HepG2 (cell line): Measurements from ENCODE around the gene DNAJC5. TPM values are rescaled to one million over a fixed set of nuclear protein-coding genes. Genes with fewer than 3 reads are reported as not detected.

Experiments used
- ATF5 ChIP-seq: sonication (generic); formaldehyde crosslinking; IDR thresholded peaks from 2 replicates; pipeline ENCODE4 v1.4.0; 2020; ENCODE audit warnings: mild to moderate bottlenecking, low read depth, missing genetic modification reagents
- CERS6 ChIP-seq: sonication (generic); formaldehyde crosslinking; IDR thresholded peaks from 2 replicates; pipeline ENCODE4 v1.5.0; 2020; ENCODE audit warnings: missing genetic modification reagents
- FOSL2 ChIP-seq: sonication (generic); formaldehyde crosslinking; IDR thresholded peaks from 2 replicates; pipeline ENCODE4 v1.4.0; 2020; ENCODE audit warnings: missing genetic modification reagents
- GTF2F1 ChIP-seq: fragments of 150-350 bp; IDR thresholded peaks from 2 replicates; pipeline ENCODE4 v1.6.1; 2014; ENCODE audit warnings: low read length
- HNRNPL ChIP-seq: fragments of 200-400 bp; formaldehyde crosslinking; IDR thresholded peaks from 2 replicates; pipeline ENCODE4 v1.6.1; 2017; ENCODE audit warnings: mild to moderate bottlenecking, low read depth, low read length
- HNRNPUL1 ChIP-seq: fragments of 200-400 bp; formaldehyde crosslinking; IDR thresholded peaks from 2 replicates; pipeline ENCODE4 v1.6.1; 2017; ENCODE audit warnings: low read depth, mild to moderate bottlenecking, low read length, moderate library complexity
- ISL2 ChIP-seq: sonication (generic); formaldehyde crosslinking; IDR thresholded peaks from 2 replicates; pipeline ENCODE4 v1.5.0; 2020; ENCODE audit warnings: missing genetic modification reagents
- MED1 ChIP-seq: sonication (generic); formaldehyde crosslinking; IDR thresholded peaks from 2 replicates; pipeline ENCODE4 v1.4.0; 2020; ENCODE audit warnings: missing genetic modification reagents
- NR2F6 ChIP-seq, 2 experiments: IDR thresholded peaks; 2 replicates each; pipeline ENCODE4 v1.6.1; 2016; ENCODE audit warnings: antibody characterized with exemption in 1 of 2, mild to moderate bottlenecking in 1 of 2
- NR3C1 ChIP-seq: sonication (generic); formaldehyde crosslinking; IDR thresholded peaks from 2 replicates; pipeline ENCODE4 v1.4.0; 2020; ENCODE audit warnings: missing genetic modification reagents
- PHF5A ChIP-seq: IDR thresholded peaks from one replicate; pipeline ENCODE4 v1.6.1; 2018; ENCODE audit warnings: low read depth, missing genetic modification reagents; ENCODE audit not compliant: unreplicated experiment
- RAD21 ChIP-seq: fragments of 450-650 bp; formaldehyde crosslinking; IDR thresholded peaks from 2 replicates; pipeline ENCODE4 v1.5.0; 2020; ENCODE audit warnings: mild to moderate bottlenecking
- SNAPC2 ChIP-seq: sonication (generic); formaldehyde crosslinking; IDR thresholded peaks from 2 replicates; pipeline ENCODE4 v1.8.1; 2022; ENCODE audit warnings: mild to moderate bottlenecking, missing genetic modification reagents
- ZEB1 ChIP-seq: IDR thresholded peaks from 2 replicates; pipeline ENCODE4 v1.6.1; 2012; ENCODE audit warnings: mild to moderate bottlenecking, low read depth, inconsistent platforms; ENCODE audit not compliant: insufficient replicate concordance
- ZFP90 ChIP-seq: sonication (generic); formaldehyde crosslinking; IDR thresholded peaks from 2 replicates; pipeline ENCODE4 v1.8.0; 2022; ENCODE audit warnings: missing genetic modification reagents, mild to moderate bottlenecking, inconsistent platforms, borderline replicate concordance
- ZNF224 ChIP-seq: sonication (generic); formaldehyde crosslinking; IDR thresholded peaks from 2 replicates; pipeline ENCODE4 v1.5.0; 2020; ENCODE audit warnings: mild to moderate bottlenecking, missing genetic modification reagents
- ZNF225 ChIP-seq: sonication (generic); formaldehyde crosslinking; IDR thresholded peaks from 2 replicates; pipeline ENCODE4 v1.4.0; 2020; ENCODE audit warnings: mild to moderate bottlenecking, missing genetic modification reagents
- ZNF230 ChIP-seq: sonication (generic); formaldehyde crosslinking; IDR thresholded peaks from 2 replicates; pipeline ENCODE4 v1.4.0; 2020; ENCODE audit warnings: mild to moderate bottlenecking, missing genetic modification reagents
- ZNF432 ChIP-seq: sonication (generic); formaldehyde crosslinking; IDR thresholded peaks from 2 replicates; pipeline ENCODE4 v1.5.0; 2020; ENCODE audit warnings: missing genetic modification reagents, mild to moderate bottlenecking, borderline replicate concordance
- ZNF782 ChIP-seq: sonication (generic); formaldehyde crosslinking; IDR thresholded peaks from 2 replicates; pipeline ENCODE4 v1.4.0; 2020; ENCODE audit warnings: missing genetic modification reagents, mild to moderate bottlenecking, borderline replicate concordance
- ZNF883 ChIP-seq: sonication (generic); formaldehyde crosslinking; IDR thresholded peaks from 2 replicates; pipeline ENCODE4 v1.5.1; 2020; ENCODE audit warnings: mild to moderate bottlenecking, missing genetic modification reagents; ENCODE audit errors: not compliant biosample characterization
- polyA plus RNA-seq, 8 experiments: library from polyadenylated mRNA; depleted of rRNA in 3 of 8; stranded (reverse) in 7 of 8; unstranded in 1 of 8; fragments of >200 nt; fragmentation: Illumina TruSeq in 4 of 8; extraction: Trizol in 4 of 8; gene quantifications; 2 replicates each; pipeline versions ENCODE4 v1.2.1 to v1.2.3, GENCODE V29; 2011 to 2016; ENCODE audit warnings: low read depth in 4 of 8, missing spikeins in 1 of 8, mixed read lengths in 1 of 8; ENCODE audit not compliant: insufficient read depth in 1 of 8
- total RNA-seq, 5 experiments: library from RNA; depleted of rRNA; stranded (reverse); fragments of >200 nt; fragmentation: Illumina TruSeq; extraction: Trizol; gene quantifications; 2 replicates each; pipeline ENCODE4 v1.2.3, GENCODE V29; 2016; ENCODE audit warnings: low read depth in 1 of 5
- TF ChIP-seq, protein P1 (sequence below): sonication (generic); formaldehyde crosslinking; IDR thresholded peaks from 2 replicates; pipeline ENCODE4 v1.4.0; 2020; ENCODE audit warnings: low read depth, mild to moderate bottlenecking, missing genetic modification reagents
- TF ChIP-seq, protein P2 (sequence below): sonication (generic); formaldehyde crosslinking; IDR thresholded peaks from 2 replicates; pipeline ENCODE4 v1.4.0; 2020; ENCODE audit warnings: mild to moderate bottlenecking, missing genetic modification reagents
- TF ChIP-seq, protein P3 (sequence below): sonication (generic); formaldehyde crosslinking; IDR thresholded peaks from 2 replicates; pipeline ENCODE4 v1.5.0; 2020; ENCODE audit warnings: missing genetic modification reagents

Gene DNAJC5
- total and polyA plus RNA-seq, 2 of the 13 experiments (the other 11 are each of a cell fraction or from before 2014, with no cell fraction given): 42.8 to 64.5 TPM

DNA sequence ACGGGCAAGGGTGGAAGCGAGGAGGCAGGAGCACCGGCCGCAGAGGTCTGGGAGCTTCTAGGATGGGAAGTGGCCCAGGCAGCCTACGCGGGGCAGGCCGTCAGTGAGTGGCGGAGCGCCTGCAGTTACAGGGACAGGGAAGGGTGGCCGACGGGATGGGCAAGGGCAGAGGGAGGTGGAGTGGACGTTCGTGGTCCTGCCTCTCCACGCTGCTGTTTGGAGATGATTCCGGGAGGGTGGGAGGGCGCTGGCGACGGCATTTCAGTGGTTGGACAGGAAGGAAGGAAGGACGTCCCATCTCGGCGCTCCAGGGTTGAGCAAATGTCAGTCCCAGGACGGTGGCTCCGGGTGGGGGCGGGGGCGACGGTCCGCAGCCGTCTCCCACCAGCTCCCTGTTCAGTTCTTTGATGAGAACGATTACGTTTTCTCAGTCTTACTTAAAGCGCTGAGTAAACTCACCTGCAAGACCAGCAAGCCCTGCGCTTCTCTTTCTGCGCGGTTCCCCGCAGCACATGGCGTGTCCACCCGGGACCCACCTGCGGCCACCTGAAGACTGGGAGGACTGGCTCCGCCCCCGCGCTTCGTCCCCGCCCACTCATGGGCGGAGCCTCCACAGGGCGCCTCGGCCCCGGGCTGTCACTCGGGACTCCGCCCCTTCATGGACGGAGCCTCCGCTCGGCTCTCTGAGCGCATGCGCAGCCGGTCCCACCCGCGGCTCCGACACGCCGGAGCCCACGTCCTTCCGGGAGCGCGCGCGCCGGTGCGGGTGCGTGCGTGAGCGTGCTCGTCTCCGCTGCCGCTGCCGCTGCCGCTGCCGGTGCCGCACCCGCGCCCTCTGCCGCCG lies at the start of gene DNAJC5 (continued):
- TF ChIP-seq ZNF432 (CRISPR knock-in tag): no peak
- TF ChIP-seq ZEB1: peak; percentile 91
- TF ChIP-seq ZNF225 (CRISPR knock-in tag): 0 out of 2 replicates have a peak, but pooled peaks have one; percentile 22
- TF ChIP-seq ZNF224: peak; percentile 93
- TF ChIP-seq PHF5A: peak; percentile 81
- TF ChIP-seq, protein P1, sequence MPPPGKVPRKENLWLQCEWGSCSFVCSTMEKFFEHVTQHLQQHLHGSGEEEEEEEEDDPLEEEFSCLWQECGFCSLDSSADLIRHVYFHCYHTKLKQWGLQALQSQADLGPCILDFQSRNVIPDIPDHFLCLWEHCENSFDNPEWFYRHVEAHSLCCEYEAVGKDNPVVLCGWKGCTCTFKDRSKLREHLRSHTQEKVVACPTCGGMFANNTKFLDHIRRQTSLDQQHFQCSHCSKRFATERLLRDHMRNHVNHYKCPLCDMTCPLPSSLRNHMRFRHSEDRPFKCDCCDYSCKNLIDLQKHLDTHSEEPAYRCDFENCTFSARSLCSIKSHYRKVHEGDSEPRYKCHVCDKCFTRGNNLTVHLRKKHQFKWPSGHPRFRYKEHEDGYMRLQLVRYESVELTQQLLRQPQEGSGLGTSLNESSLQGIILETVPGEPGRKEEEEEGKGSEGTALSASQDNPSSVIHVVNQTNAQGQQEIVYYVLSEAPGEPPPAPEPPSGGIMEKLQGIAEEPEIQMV (CRISPR knock-in tag): peak; percentile 82; the same call in 1 of the 2 replicates
- no peak for TF ChIP-seq NR2F6 (IDR thresholded peaks at IDR 0.05)
- peak; percentile 59; the same call in 1 of the 2 replicates for TF ChIP-seq NR2F6 (CRISPR knock-in tag; IDR thresholded peaks at IDR 0.05)
- TF ChIP-seq, protein P2, sequence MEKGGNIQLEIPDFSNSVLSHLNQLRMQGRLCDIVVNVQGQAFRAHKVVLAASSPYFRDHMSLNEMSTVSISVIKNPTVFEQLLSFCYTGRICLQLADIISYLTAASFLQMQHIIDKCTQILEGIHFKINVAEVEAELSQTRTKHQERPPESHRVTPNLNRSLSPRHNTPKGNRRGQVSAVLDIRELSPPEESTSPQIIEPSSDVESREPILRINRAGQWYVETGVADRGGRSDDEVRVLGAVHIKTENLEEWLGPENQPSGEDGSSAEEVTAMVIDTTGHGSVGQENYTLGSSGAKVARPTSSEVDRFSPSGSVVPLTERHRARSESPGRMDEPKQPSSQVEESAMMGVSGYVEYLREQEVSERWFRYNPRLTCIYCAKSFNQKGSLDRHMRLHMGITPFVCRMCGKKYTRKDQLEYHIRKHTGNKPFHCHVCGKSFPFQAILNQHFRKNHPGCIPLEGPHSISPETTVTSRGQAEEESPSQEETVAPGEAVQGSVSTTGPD (CRISPR knock-in tag): no peak
- no peak for TF ChIP-seq NR3C1 (CRISPR knock-in tag)
- TF ChIP-seq ZNF782 (CRISPR knock-in tag): peak; percentile 92
- TF ChIP-seq MED1 (CRISPR knock-in tag): peak; percentile 71
- peak; percentile 38 for TF ChIP-seq ISL2 (CRISPR knock-in tag)
- no peak for TF ChIP-seq HNRNPUL1
- TF ChIP-seq FOSL2 (CRISPR knock-in tag): peak; percentile 6; the same call in 1 of the 2 replicates
- TF ChIP-seq ATF5 (CRISPR knock-in tag): 0 out of 2 replicates have a peak, but pooled peaks have one; percentile 5
- TF ChIP-seq CERS6 (CRISPR knock-in tag): no peak
- peak; percentile 76 for TF ChIP-seq ZNF883 (CRISPR knock-in tag)
- peak; percentile 85; the same call in 1 of the 2 replicates for TF ChIP-seq ZNF230 (CRISPR knock-in tag)
- TF ChIP-seq RAD21 (CRISPR knock-in tag): 0 out of 2 replicates have a peak, but pooled peaks have one; percentile 56
- TF ChIP-seq SNAPC2: 0 out of 2 replicates have a peak, but pooled peaks have one; percentile 53
- TF ChIP-seq, protein P3, sequence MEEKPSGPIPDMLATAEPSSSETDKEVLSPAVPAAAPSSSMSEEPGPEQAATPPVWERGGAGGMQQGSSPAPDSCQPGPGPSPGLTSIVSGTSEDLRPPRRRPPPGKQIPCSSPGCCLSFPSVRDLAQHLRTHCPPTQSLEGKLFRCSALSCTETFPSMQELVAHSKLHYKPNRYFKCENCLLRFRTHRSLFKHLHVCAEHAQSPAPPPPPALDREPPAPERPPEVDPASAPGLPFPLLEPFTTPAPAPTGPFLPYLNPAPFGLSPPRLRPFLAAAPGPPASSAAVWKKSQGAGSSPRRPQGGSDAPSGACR (CRISPR knock-in tag): peak; percentile 72
- 0 out of 2 replicates have a peak, but pooled peaks have one; percentile 43 for TF ChIP-seq ZFP90 (CRISPR knock-in tag)
- TF ChIP-seq GTF2F1: no peak; the same call in 1 of the 2 replicates
- TF ChIP-seq HNRNPL: no peak
